HG03060 (cell line): Measurements from ENCODE around the gene MT1G.
"Not testable (repeated sequence)": the region's sequence is repeated elsewhere in the genome, so short reads cannot be mapped to it uniquely, and the experiment has no call there.

Experiments
- ATAC-seq: cut with Tn5 transposase; IDR thresholded peaks from one replicate; pipeline ENCODE4 v1.9.1; 2021; ENCODE audit warnings: low read depth, moderate number of reproducible peaks; ENCODE audit not compliant: unreplicated experiment

MT1G gene

DNA sequence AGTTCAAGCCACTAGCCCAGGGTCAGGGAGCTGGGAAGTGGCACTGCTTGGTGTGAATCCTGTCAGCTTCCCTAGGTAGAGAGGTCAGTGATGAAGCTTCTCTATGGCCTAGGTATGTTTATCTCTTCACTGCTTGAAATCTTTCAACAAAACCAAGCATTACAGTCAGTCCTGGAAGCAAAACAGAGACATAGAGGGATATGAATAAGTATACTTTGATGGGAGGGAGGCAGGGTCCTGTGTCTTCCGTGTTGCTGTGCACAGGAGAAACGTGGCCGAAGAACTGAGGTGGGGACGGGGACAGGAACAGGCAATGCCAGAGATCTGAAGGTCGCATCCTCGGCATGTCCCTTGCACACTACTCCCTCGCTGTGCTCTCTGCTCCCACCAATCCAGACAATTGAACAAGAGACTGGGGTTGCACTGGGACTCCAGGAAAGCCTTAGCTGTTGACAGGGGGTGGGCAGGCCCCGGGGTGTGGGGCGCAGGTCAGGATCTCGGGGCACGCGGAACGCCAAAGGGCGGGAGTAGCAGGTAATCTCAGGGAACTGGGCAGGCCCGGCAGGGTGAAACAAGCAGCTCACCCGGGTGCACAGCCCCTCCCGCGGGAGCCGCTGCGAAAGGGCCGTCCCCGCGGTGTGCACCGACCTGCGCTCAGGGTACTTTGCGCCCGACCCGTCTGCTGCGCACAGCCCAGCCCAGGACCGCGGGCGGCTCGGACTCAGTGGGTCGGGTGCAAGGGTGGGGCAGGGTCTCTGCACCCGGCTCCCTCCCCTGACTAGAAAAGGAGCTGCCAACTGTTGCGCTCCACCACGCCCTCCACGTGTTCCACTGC lies 1.4 kb upstream of the MT1G start, which contains the start of gene MT1H:
MT1H (plus strand) TSS at position 810 of the 835 bp plus-strand sequence. CDS start 71 bp downstream, outside the sequence.
- ATAC-seq, result no peak

GRCh38 chr16:56665286-56666261 lies 2.3 kb downstream of the MT1G start:
- not testable (repeated sequence) for ATAC-seq

DNA sequence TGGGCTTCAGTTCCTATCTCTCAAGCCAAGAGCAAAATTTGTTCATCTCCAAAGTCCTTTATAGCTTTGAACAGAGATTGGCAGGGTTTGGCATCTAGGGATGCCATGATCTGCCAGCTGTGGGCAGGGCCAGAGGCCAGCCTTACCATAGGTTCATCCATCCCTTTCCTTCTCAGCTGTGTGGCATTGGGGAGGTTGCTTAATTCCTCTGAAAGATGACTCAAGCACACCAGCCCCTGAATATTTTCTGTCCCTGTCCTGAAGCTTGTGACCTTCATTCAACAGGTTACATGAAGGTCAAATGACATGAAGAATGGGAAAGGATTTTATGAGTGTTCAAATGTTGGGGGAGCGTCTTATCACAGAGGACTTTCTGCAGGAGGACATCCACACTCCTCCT lies 3.4 kb downstream of the MT1G start:
- no peak for ATAC-seq

- no peak for ATAC-seq
Measured at GRCh38 chr16:56662357-56663354, 5.2 kb downstream of the MT1G start.

- no peak for ATAC-seq
Measured at GRCh38 chr16:56658327-56658875, 9.5 kb downstream of the MT1G start.

GRCh38 chr16:56657555-56658326 lies 10.1 kb downstream of the MT1G start, which contains the start of gene MT1F:
Gene MT1F, plus strand, starts transcription at chr16:56657959. Its CDS starts 100 bp downstream, at chr16:56658059.
- ATAC-seq, result no peak

GRCh38 chr16:56653218-56653617 lies 14.6 kb downstream of the MT1G start:
- ATAC-seq, result no peak

- no peak for ATAC-seq
Measured at GRCh38 chr16:56652600-56652999, 15.3 kb downstream of the MT1G start.

GRCh38 chr16:56651586-56651985 lies 16.3 kb downstream of the MT1G start, which contains the start of gene MT1B:
Gene MT1B, plus strand, starts transcription at chr16:56651886. Its CDS starts 68 bp downstream, at chr16:56651954.
- ATAC-seq, result no peak

DNA sequence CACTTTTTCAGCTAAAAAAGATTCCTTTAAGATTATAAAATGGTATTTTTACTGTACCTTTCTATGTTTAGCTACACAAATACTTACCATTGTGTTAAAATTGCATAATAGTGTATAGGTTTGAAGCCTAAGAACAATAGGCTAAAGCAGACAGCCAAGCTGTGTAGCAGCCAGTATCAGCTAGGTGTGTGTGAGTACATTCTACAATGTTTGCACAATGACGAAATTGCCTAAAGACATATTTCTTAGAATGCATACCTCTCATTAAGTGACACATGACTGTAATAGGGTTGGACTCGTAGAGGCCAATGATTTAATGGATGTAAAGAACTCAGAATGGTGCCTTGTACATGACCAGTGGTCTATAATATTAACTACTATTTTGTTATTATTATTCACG lies 18.0 kb downstream of the MT1G start:
- ATAC-seq, result no peak

- no peak for ATAC-seq
Measured at GRCh38 chr16:56649271-56649670, 18.6 kb downstream of the MT1G start.

- no peak for ATAC-seq
Measured at GRCh38 chr16:56647641-56648431, 20.0 kb downstream of the MT1G start.

GRCh38 chr16:56645838-56646237 lies 22.0 kb downstream of the MT1G start:
- ATAC-seq, result no peak

DNA sequence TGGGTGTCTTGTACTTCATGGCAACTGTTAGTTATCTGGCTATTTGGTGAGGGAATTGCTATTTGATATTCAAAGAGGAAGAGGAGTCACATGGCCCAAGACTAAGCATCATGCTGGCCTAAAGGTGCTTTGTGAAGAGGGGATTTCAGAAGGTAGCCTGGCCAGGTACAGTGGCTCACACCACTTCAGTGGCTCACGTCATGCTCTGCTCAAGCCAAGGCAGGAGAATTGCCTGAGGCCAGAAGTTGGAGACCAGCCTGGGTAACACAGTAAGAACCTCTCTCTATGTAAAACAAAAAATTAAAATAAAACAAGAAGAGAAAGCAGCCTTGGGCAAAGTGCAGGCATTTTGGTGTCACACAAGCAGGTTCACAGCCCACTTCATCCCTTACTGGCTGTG lies 22.6 kb downstream of the MT1G start:
- ATAC-seq, result no peak

GRCh38 chr16:56643833-56644232 lies 24.0 kb downstream of the MT1G start:
- ATAC-seq, result no peak

DNA sequence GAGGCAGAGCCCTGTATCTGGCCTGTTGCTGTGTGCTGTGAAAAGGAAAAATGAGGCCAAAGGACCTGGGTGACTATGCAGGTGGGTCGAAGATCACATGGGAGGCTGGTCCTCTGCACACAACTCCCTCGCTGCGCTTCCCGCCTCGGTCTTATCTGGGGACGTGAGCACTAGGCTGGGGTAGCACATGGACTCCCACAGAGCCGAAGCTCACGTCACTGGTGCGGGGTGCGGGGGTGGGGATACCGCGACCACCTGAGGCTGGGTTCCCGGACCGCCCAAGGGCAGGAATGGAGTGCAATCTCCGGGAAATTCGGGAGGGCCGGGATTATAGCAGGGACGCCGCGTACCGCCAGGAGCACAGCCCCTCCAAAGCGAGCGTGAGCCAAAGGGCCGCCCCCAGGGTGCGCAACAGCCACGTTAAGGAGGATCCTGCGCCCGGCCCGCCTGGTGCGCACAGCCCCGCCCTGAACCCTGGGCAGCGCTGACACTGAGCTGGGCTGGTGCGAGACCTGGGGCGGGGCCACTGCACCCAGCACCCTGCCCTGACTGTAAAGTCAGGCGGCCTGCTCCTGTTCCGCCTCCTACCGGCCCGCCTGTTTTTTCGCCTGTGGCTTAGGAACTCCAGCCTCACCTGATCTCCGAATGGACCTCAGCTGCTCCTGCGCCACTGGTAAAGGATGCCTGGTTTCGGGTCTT lies 24.6 kb downstream of the MT1G start:
- ATAC-seq, result no peak

DNA sequence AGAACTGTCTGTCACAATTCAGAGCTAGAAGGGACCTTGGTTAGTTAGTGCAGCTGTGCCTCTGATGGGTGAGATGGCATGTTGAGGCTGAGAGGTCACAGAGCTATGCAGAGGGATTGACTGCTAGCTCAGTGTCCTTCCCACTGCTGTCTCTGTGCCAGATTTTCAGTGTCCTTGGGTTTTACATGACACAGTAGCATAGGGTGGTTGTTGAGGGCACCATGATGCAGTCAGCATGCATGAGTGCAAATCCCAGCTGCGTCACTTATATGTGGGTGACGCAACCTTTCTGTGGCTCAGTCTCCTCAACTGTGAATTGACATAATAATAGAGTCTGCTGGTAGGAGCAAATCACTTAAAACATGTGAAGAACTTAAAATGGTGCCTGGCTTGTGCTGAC lies 26.7 kb downstream of the MT1G start:
- no peak for ATAC-seq
